GM12878 (cell line): ENCODE measurements around the gene NFS1. TPM values are rescaled to one million over a fixed set of nuclear protein-coding genes. Genes with fewer than 3 reads are reported as not detected.
A peak's percentile ranks its signal among the peaks of the same experiment; 100 is the strongest.

Experiments used
- ATAC-seq: fragments of 200-7000 bp; cut with Tn5 transposase; 3 replicates; pipeline ENCODE4 v1.9.1; 2020; ENCODE audit warnings: mild to moderate bottlenecking, moderate library complexity
- BruUV-seq: library from RNA; stranded (reverse); fragments of 400-500 nt; replicated peaks from 2 replicates; lab custom pipeline; 2021; lab: Mats Ljungman, UMichigan
- CTCF ChIA-PET: fragments of 300-600 bp; sonication (Branson Sonifier 250); formaldehyde crosslinking; extraction: SDS; loops from one replicate; lab custom pipeline; 2021; ENCODE audit warnings: inconsistent platforms; lab: Yijun Ruan, JAX
- POLR2A ChIA-PET: fragments of 350-600 bp; formaldehyde crosslinking; extraction: SDS; loops from one replicate; lab custom pipeline; 2021; ENCODE audit warnings: inconsistent platforms; lab: Charles Lee
- RAD21 ChIA-PET: fragments of 300-600 bp; sonication (Branson Sonifier 250); formaldehyde crosslinking; loops from one replicate; lab custom pipeline; 2023; ENCODE audit warnings: antibody characterized with exemption; ENCODE audit not compliant: unreplicated experiment; lab: Charles Lee
- SMC1A ChIA-PET: fragments of 300-600 bp; sonication (Branson Sonifier 250); formaldehyde crosslinking; loops from one replicate; lab custom pipeline; 2023; ENCODE audit not compliant: unreplicated experiment, uncharacterized antibody; lab: Charles Lee
- DNase-seq: peaks from one replicate; pipeline ENCODE4 v3.0.0-alpha.2; 2011; ENCODE audit warnings: low read depth, low spot score
- FAIRE-seq: peaks from 3 replicates; lab custom pipeline; 2011; peaks lifted over from hg19 to GRCh38; lab: Jason Lieb, UNC
- H2AFZ ChIP-seq: 2 replicates; pipeline ENCODE4 v1.6.0; 2011; ENCODE audit warnings: low read depth, low read length, control low read depth; ENCODE audit not compliant: control insufficient read depth
- H3K27ac ChIP-seq: 2 replicates; pipeline ENCODE4 v1.5.1; 2011; ENCODE audit warnings: control low read depth; ENCODE audit not compliant: control insufficient read depth, insufficient read depth
- H3K27me3 ChIP-seq, 2 experiments: replicated peaks in 1 of 2; 2 replicates each; pipeline versions ENCODE4 v1.6.0 to v1.6.1; 2011; ENCODE audit warnings: low read length in 1 of 2; ENCODE audit not compliant: control insufficient read depth in 2 of 2, insufficient read depth in 2 of 2
- H3K36me3 ChIP-seq, 2 experiments: 2 replicates each; pipeline ENCODE4 v1.5.1; 2011; ENCODE audit warnings: low read length in 1 of 2; ENCODE audit not compliant: control insufficient read depth in 2 of 2, insufficient read depth in 2 of 2
- H3K4me1 ChIP-seq: 2 replicates; pipeline ENCODE4 v1.6.1; 2011; ENCODE audit warnings: mild to moderate bottlenecking, low read length, moderate library complexity, mixed read lengths; ENCODE audit not compliant: control insufficient read depth, insufficient read depth
- H3K4me2 ChIP-seq: 2 replicates; pipeline ENCODE4 v1.6.0; 2011; ENCODE audit warnings: control low read depth; ENCODE audit not compliant: control insufficient read depth, insufficient read depth
- H3K4me3 ChIP-seq: fragments of 200-600 bp; sonication (generic); 2 replicates; pipeline ENCODE4 v1.5.1; 2016
- H3K79me2 ChIP-seq: 2 replicates; pipeline ENCODE4 v1.6.0; 2011; ENCODE audit warnings: low read length; ENCODE audit not compliant: control insufficient read depth, insufficient read depth
- H3K9ac ChIP-seq: 2 replicates; pipeline ENCODE4 v1.8.0; 2011; ENCODE audit warnings: low read length, control low read depth, mixed read lengths; ENCODE audit not compliant: control insufficient read depth, insufficient read depth
- H3K9me3 ChIP-seq: replicated peaks from 3 replicates; pipeline ENCODE4 v1.5.1; 2011; ENCODE audit warnings: mild to moderate bottlenecking, low read length; ENCODE audit not compliant: control insufficient read depth, insufficient read depth
- H4K20me1 ChIP-seq: 2 replicates; pipeline ENCODE4 v1.6.0; 2011; ENCODE audit not compliant: control insufficient read depth, insufficient read depth
- ATF2 ChIP-seq: IDR thresholded peaks from 2 replicates; pipeline ENCODE4 v1.6.1; 2012; ENCODE audit warnings: low read length, inconsistent platforms
- BRCA1 ChIP-seq: IDR thresholded peaks from 2 replicates; pipeline ENCODE4 v1.6.1; 2011; ENCODE audit warnings: low read depth, low read length, improper control_type of control experiment
- ETV6 ChIP-seq, 2 experiments: fragments of 450-650 bp in 1 of 2; IDR thresholded peaks in 1 of 2; conservative IDR thresholded peaks in 1 of 2; 2 replicates each; pipeline ENCODE4 v1.6.1; 2014; ENCODE audit warnings: antibody characterized with exemption in 1 of 2, borderline replicate concordance in 1 of 2, low read depth in 1 of 2, mild to moderate bottlenecking in 1 of 2, moderate library complexity in 1 of 2
- NFYA ChIP-seq: IDR thresholded peaks from 2 replicates; pipeline ENCODE4 v1.6.1; 2011; ENCODE audit warnings: low read depth, mild to moderate bottlenecking, low read length, improper control_type of control experiment, borderline replicate concordance
- NR2C2 ChIP-seq: IDR thresholded peaks from 2 replicates; pipeline ENCODE4 v1.6.1; 2011; ENCODE audit warnings: borderline replicate concordance, low read depth; ENCODE audit not compliant: control insufficient read depth, insufficient read length
- NR2F1 ChIP-seq: fragments of 450-650 bp; conservative IDR thresholded peaks from 2 replicates; pipeline ENCODE4 v1.6.1; 2017; ENCODE audit warnings: mild to moderate bottlenecking
- PAX8 ChIP-seq: fragments of 450-650 bp; IDR thresholded peaks from 2 replicates; pipeline ENCODE4 v1.6.1; 2017; ENCODE audit warnings: mild to moderate bottlenecking, moderate library complexity
- PBX3 ChIP-seq: IDR thresholded peaks from 2 replicates; pipeline ENCODE4 v1.6.1; 2011; ENCODE audit warnings: mild to moderate bottlenecking, low read depth, low read length, moderate library complexity; ENCODE audit not compliant: insufficient replicate concordance
- SKIL ChIP-seq: fragments of 450-650 bp; IDR thresholded peaks from 2 replicates; pipeline ENCODE4 v1.6.1; 2017; ENCODE audit warnings: mild to moderate bottlenecking, low read depth, inconsistent platforms; ENCODE audit not compliant: poor library complexity, severe bottlenecking
- SMARCA5 ChIP-seq: fragments of 450-650 bp; IDR thresholded peaks from 2 replicates; pipeline ENCODE4 v1.6.1; 2017; ENCODE audit warnings: mild to moderate bottlenecking
- SUPT20H ChIP-seq: IDR thresholded peaks from 2 replicates; pipeline ENCODE4 v1.6.1; 2011; ENCODE audit warnings: low read depth, mild to moderate bottlenecking, low read length, moderate library complexity, borderline replicate concordance; ENCODE audit not compliant: control insufficient read depth
- ZNF217 ChIP-seq: fragments of 450-650 bp; IDR thresholded peaks from 2 replicates; pipeline ENCODE4 v1.6.1; 2017; ENCODE audit warnings: antibody characterized with exemption, mild to moderate bottlenecking
- ZZZ3 ChIP-seq: IDR thresholded peaks from 2 replicates; pipeline ENCODE4 v1.6.1; 2011; ENCODE audit warnings: low read depth; ENCODE audit not compliant: control insufficient read depth, insufficient read length
- WGBS: methylation state at CpG from one replicate; pipeline ENCODE4 v1.1.6; 2016; ENCODE audit warnings: low lambda C conversion rate; ENCODE audit not compliant: insufficient replicate concordance, insufficient coverage; ENCODE audit errors: missing lambda C conversion rate; 5-methylcytosine and 5-hydroxymethylcytosine counted together
- in situ Hi-C: fragments of 300-500 bp; cut with MboI; formaldehyde crosslinking; loops from 9 replicates; pipeline ENCODE4 v1.14.3; 2018; ENCODE audit warnings: mixed read lengths
- intact Hi-C: fragments of 100-400 bp; cut with micrococcal nuclease; formaldehyde crosslinking; loops from one replicate; pipeline ENCODE4 v1.14.2; 2022; ENCODE audit not compliant: unreplicated experiment
- polyA plus RNA-seq, 11 experiments: library from polyadenylated mRNA; depleted of rRNA in 4 of 11; unstranded in 6 of 11; stranded (reverse) in 5 of 11; fragments of >200 nt; fragmentation: Nextera tagmentation in 4 of 11; fragmentation: Illumina TruSeq in 1 of 11; extraction: Ambion mirVana in 4 of 11; extraction: Trizol in 1 of 11; gene quantifications; 1 replicate in 1 of 11; 2 replicates in 10 of 11; pipeline versions ENCODE4 v1.2.1 to v1.2.3, GENCODE V29; 2011 to 2016; ENCODE audit warnings: inconsistent platforms in 2 of 11, missing spikeins in 2 of 11, low read depth in 1 of 11
- total RNA-seq, 4 experiments: library from RNA; depleted of rRNA in 3 of 4; stranded (reverse); fragments of >200 nt in 3 of 4; fragmentation: Illumina TruSeq in 1 of 4; extraction: Trizol in 1 of 4; gene quantifications; 2 replicates each; pipeline versions ENCODE4 v1.2.1 to v1.2.3, GENCODE V29; 2013 to 2021

Gene NFS1
- total and polyA plus RNA-seq, 10 of the 15 experiments (the other 5 are each of a cell fraction or from before 2014, with no cell fraction given), result 9.2 to 74.1 (median 38.6) TPM

GRCh38 chr20:35637276-35637675 lies 61.9 kb downstream of the NFS1 start:
- BruUV-seq, result no TSS peak
- peak; percentile 18 for FAIRE-seq

More at GRCh38 chr20:35637276-35637675, 61.9 kb downstream of the NFS1 start:
- no peaks in the 10 kb centered on the region for H3K9me3 ChIP-seq
- H3K36me3 ChIP-seq, result peaks cover 3 to 11% of the 10 kb centered on the region in 2 experiments; a peak in 3 of 4 replicates
- RAD21 ChIA-PET, result no interaction called here
- CTCF ChIA-PET, result interaction anchor here (0.6 to 1.2 kb wide), 3 partner anchors 18 to 80 kb away, joined by 3 to 4 read pairs (median 4); no protein-coding TSS in a partner anchor
- no peak overlapping the region for H2AFZ ChIP-seq
- H3K27ac ChIP-seq, result no peak overlapping the region
- intact Hi-C loops, result no loop called here
- no peaks in the 10 kb centered on the region for H3K27me3 ChIP-seq
- H3K4me3 ChIP-seq, result no peak overlapping the region
- H3K4me1 ChIP-seq, result no peaks in the 10 kb centered on the region
- H3K9ac ChIP-seq, result no peak overlapping the region
- WGBS, result 99% methylated on average over 6 of the region's 6 CpGs
- TF ChIP-seq PBX3 (no peak), NR2F1 (no peak), ZNF217 (no peak), NFYA (no peak), ETV6 (conservative IDR thresholded peaks at IDR 0.05 in 1 of 2, IDR thresholded peaks at IDR 0.05 in 1 of 2; ENCODE audit: borderline replicate concordance in 1 of 2, low read depth in 1 of 2) (no peak), NR2C2 (no peak), SKIL (no peak), SUPT20H (no peak), ZZZ3 (no peak), ATF2 (no peak), SMARCA5 (no peak), BRCA1 (no peak), PAX8 (no peak)
- H4K20me1 ChIP-seq, result no peaks in the 10 kb centered on the region
- in situ Hi-C loops, result no loop called here
- POLR2A ChIA-PET, result no interaction called here
- H3K79me2 ChIP-seq, result no peaks in the 10 kb centered on the region; the same call in none of the 2 replicates
- SMC1A ChIA-PET, result interaction anchor here (1.2 to 1.6 kb wide), 2 partner anchors 11 to 21 kb away, joined by 3 to 4 read pairs; partner anchors contain the start of gene SPAG4
- H3K4me2 ChIP-seq, result no peak overlapping the region
- DNase-seq (no peak), ATAC-seq (no peak)
